Hematopoietic multipotent progenitor cell treated with erythropoietin and hydrocortisone succinate and interleukin-3 and kit ligand, for 4 days (in vitro differentiated cells): Measurements from ENCODE around the gene C6orf141.

Experiments used
- DNase-seq: peaks from one replicate; pipeline ENCODE4 v3.0.0-alpha.2; 2015

C6orf141 gene

DNA sequence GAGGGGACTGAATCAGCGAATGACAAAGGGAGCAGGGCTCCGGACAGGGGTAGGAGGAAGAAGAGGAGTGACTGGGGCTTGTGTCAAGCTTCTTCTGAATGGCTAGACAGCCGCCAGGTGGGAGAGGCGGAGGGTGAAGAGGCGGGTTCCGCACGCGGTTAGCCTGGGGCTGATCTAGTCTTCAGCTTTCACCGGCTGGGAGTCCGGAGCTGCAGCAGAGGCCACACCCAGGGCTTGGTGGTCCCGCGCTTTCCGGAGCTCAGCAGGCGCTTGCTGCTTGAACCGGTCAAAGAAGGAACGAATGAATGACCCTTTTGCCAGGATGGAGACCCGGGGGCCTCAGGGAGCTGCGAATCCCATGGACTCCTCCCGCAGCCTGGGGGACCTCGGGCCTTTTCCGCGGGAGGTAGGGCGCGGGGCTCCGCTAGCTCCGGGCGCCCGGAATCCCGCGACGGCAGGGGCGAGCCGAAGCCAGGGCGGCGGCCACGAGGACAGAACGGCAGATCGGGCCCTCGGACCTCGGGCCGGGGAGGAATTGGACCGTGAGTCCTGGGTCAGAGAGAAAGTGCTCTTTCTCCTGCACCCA, at the start of gene C6orf141:
Gene C6orf141, plus strand, starts transcription at position 177 of the 586 bp plus-strand sequence. Its CDS starts 125 bp downstream, at position 302.
- peak; percentile 75 for DNase-seq

DNA sequence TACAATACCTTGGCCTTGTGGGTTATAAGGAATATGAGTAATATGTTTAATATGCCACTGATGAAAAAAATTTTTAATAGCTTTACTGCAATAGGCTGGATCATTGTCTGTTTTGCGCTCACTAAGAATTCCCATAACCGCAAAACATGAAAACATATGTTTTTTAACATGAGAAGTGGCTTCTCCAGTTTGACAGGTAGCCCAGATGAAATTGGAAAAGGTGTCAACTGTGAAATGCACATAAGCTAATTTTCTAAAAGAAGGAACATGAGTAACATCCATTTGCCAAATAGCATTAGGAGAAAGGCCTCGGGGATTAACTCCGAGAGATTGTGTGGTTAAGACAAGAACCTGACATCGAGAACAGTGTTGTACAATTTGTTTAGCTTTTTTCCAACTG, 45.8 kb upstream of the C6orf141 start:
- DNase-seq: no peak

DNA sequence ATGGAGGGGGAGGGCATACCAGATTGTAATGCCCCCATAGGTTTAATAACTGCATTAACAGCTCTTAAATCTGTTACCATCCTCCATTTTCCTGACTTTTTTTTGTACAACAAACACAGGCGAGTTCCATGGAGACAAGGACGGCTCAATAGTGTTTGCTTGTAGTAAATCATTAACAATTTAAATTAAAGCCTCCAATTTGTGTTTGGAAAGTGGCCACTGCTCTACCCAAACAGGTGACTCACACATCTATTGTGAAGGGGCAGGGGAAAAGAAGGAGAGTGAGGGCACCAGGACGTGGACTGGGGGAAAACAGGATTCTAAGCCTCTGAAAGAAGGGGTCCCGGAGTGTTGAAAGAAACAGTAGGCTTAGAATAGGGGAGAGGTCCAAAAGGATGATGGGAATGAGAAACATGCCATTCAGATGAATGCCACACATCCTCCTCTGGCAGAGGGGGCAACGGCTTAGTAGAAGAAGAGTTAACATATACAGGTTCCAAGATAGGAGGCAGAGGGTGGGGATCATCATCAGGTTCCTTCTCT, 43.8 kb upstream of the C6orf141 start:
- no peak for DNase-seq

DNA sequence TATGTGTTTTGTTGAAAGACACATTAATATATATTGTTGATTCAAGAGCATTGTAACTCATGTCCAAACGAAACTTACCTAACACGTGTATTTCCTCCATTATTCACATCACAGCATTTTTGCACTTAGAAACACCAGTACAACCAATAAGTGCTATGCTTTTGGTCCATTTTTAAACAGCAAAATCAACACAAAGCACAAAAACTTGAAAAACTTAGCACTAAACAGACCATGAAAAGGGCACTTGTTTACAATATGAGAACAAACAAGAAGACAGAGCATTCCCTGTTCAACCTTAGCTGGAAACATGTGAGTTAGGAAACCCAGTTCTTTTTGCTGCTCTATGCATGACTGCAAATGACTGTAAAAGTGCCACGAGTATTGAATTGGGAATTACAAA, 41.1 kb upstream of the C6orf141 start:
- DNase-seq: no peak

DNA sequence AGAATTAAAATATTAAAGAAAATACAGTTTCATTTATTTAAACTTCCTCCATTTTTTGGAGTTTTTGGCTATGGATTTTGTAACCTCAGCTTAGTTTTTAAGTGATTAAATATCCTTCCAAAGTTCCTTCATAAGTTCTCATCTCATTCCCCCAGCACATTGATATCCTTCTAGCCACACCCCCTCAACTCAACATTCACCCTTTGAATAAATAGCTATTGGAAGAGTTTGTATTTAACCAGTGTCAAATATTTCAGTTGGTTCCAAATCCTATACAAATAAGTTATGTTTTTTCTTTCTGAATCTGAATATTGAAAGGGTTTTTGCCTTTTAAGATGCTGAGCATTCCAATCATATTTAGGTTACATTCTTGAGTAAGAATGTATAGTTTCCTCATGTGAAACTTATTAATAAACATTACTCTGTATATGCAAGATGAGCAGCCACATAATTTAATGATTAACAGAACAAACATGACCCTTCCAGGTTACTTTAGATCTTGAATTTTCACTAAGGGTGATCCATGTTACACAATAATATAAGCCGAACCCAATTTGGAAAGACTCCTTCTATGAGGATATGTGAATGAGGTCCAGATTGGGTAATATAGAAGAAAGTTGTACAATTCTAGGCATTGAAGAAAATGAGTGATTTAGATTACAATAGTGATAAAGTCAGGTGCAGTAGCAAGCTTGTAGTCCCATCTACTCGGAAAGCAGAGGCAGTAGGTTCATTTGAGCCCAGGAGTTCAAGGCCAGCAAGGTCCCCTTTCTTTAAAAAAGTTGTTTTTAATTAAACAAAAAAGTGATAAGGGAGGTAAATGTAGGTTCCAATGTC, 37.1 kb upstream of the C6orf141 start:
- no peak for DNase-seq

DNA sequence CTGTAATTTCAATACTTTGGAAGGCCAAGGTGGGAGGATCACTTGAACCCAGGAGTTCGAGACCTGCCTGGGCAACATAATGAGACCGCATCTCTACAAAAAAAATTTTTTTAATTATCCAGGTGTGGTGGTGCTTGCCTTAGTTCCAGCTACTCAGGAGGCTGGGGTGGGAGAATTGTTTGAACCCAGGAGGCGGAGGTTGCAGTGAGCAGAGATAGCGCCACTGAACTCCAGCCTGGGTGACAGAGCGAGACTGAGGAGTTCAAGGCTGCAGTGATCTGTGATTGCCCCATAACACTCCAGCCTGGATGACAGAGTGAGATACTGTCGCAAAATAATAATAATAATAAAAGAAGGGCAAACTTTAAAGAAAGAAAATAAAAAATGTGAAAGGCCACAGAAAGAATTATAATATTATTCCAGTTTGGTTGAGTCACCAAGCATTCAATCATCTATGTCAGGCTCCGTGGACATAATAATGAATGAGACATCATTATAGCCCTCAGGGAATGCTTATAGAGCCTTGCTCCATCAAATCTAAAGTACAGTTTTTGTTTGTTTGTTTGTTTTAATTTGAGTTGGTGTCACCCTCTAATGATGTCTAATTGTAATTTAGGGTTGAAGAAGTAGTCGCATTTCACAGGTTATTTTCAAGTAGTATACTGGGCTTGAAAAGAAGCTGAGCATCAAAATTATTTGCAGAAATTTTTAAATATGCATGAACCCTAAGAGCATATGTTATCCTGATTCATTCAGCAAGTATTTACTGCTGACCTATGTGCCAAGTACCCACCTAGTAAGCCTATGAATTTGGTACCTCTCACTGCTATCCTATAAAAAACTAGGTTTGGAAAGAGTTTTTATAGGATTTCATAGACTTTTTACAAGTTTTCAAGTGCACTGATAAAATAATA, 35.6 kb upstream of the C6orf141 start:
- no peak for DNase-seq

DNA sequence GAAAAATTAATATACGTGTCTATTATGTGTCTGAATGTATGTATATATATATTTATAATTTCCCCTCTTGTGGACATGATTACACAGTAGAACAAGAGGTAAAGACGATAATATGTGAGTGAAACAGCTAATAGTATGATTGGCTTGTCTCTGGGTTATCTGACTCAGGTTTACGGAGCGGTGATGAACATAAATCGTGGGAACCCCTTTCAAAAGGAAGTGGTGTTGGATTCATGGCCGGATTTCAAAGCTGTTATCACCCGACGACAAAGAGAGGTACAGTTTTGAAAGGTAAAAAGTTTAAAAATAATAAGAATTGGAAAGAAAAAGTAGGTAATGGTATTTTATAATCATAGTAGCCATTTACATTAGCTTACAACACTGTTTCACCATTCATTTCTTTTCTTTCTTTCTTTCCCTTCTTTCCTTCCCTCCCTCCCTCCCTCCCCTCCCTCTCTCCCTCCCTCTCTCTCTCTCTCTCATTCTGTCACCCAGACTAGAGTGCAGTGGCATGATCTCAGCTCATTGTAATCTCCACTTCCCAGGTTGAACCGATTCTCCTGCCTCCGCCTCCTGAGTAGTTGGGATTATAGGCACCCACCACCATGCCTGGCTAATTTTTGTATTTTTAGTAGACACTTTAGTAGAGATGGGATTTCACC, 34.9 kb upstream of the C6orf141 start:
- DNase-seq: no peak

DNA sequence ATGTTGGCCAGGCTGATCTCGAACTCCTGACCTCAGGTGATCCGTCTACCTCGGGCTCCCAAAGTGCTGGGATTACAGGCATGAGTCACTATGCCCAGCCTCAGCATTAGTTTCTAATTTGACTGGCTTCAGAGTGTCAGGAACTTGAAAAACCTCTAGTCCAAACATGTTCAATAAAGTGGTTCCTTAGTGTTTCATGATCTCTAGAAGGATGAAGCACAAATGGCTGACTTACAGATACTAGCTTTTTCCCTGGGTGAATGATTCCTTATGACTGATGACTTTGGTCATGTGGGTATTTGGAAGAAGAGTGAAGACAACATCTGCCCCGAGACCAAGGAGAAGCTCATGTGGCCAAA, 34.3 kb upstream of the C6orf141 start:
- no peak for DNase-seq

DNA sequence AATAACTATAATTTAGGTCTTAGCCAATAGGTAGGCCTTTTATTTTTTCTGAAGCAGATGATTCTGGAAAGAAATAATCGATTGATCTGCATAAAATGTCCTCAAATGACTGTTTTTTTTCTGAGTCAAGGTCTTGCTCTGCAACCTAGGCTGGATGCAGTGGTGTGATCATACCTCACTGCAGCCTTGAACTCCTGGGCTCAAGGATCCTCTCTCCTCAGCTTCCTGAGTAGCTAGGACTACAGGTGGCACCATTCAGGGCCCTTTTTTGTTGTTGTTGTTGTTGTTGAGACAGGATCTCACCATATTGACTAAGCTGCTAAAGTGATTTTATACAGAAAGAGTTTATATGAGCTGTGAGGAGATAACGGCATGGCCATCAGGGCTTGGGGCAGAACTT, 32.5 kb upstream of the C6orf141 start:
- DNase-seq: no peak

DNA sequence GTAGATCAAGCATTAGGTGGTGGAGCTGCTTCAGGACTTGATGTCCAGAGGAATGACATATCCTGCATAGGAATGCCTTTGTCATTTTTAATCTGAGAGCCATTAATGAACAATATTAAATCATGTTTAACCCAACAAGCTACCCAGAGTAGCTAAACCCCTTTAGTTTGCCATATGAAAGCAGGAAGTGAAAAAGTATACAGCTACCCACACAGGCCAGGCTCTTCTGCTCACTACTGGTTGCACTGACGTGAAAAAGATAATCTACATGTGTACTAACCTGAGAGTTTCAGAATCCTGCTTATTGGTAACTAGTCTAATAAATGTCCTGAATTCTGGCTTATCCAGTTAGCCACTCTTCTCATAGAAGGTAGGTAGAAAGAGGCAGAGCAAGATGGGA, 30.8 kb upstream of the C6orf141 start:
- DNase-seq: no peak

DNA sequence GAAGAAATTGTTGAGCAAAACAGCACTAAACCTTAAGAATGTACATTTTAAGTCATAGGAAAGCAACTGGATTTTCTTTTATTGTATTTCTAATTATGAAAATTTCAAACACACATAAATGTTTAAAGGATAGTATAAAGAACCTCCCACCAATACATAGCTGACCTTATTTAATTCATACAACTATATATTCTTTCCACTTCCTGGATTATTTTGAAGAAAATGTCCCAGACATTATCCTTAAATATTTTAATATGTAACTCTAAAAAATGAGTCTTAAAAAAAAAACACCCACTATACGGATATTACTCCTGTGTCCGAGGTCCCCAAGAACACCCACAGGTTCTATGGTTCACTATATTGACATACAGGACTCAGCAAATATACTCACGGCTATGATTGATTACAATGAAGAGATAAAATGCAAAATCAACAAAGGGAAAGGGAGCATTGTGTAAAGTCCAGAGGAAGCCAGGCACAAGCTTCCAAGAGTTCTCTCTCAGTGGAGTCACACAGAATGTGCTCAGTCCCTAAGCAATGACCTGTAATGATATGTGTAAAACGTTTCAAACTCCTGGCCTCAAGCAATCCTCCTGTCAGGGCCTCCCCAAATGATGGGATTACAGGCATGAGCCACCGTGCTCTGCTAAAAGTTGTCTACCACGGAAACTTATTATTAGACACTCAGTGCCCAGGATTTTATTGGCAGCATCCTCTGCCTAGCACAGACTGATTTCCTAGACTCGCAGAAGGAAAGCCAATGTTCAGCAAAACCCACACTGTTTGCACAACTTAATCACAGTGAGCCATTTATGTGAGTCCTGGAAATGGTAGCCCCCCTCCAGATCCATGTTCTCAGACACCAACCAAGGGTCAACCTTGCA, 27.5 kb upstream of the C6orf141 start:
- no peak for DNase-seq

DNA sequence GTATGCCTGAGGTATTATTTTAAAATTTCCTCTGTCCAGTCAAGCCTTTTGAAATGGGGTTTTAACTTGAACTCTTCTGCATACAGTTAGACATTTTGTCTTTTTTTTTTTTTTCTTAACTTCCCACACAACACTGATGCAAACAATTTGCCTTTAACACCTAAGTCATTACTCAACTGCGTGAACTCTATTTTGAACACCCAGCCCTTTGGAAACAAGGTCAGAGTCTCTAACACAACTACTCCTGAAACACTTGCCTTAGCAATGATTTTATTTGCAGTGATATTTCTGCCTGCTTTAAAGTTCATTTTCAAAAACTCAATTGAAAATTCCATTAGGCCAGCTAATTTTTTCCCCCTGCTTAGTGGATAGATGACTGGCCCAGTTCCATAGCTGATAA, 26.6 kb upstream of the C6orf141 start:
- no peak for DNase-seq

DNA sequence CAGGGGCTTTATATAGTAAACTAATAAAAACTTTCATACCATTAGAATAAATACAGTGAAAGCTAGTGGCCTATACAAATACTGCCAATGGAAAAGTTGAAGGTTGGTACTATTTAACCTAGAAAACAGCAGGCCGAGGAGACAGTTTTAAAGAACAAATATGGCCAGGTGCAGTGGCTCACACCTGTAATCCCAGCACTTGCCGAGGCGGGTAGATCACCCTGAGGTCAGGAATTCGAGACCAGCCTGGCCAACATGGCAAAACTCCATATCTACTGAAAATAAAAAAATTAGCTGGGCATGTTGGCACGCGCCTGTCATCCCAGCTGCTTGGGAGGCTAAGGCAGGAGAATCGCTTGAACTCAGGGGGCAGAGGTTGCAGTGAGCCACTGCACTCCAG, 25.9 kb upstream of the C6orf141 start:
- DNase-seq: no peak

DNA sequence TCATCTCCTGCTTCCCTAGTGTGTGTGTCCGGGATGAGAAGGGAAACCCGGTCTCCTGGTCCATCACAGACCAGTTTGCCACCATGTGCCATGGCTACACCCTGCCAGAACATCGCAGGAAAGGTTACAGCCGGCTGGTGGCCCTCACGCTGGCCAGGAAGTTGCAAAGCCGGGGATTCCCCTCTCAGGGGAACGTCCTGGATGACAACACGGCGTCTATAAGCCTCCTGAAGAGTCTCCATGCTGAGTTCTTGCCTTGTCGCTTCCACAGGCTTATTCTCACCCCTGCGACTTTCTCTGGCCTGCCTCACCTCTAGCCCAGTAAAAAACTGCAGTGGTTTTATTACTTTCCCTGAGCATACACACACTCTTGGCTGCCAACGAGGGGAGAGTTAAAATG, 23.9 kb upstream of the C6orf141 start:
- DNase-seq: no peak

DNA sequence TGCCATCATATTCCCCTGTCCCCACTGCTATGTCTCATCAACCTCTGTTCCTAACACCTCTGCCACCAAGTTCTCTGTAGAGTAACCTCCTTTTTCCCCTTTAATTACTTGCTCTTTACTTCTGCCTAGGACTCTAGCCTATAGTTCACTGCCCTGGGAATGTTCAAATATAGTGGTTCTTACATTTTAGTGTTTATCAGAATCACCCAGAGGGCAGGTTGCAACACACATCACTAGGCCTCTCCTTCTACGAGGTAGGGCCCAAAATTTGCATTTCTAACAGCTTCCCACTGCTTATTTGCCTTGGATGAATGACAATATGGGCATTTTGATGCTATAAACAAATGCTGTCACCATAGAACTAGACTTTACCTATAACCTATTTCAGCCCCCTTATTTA, 23.1 kb upstream of the C6orf141 start:
- no peak for DNase-seq

DNA sequence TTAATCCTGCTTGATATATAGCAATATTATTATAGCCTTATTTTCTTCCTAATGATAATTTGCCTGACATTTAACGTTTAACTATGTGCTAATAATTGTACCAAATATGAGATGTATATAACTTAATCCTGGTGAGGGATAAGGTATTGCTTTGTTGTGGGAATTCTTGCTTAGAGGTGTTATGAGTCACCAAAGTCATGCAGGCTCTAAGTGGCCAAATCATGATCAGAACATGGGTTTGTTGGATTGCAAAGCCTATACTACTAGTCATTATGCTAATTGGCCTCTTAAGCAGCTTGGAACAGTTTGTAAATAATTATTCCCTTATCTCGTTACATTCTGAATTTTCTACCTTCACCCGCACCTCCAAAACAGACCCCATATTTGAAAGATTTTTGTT, 21.9 kb upstream of the C6orf141 start:
- no peak for DNase-seq

DNA sequence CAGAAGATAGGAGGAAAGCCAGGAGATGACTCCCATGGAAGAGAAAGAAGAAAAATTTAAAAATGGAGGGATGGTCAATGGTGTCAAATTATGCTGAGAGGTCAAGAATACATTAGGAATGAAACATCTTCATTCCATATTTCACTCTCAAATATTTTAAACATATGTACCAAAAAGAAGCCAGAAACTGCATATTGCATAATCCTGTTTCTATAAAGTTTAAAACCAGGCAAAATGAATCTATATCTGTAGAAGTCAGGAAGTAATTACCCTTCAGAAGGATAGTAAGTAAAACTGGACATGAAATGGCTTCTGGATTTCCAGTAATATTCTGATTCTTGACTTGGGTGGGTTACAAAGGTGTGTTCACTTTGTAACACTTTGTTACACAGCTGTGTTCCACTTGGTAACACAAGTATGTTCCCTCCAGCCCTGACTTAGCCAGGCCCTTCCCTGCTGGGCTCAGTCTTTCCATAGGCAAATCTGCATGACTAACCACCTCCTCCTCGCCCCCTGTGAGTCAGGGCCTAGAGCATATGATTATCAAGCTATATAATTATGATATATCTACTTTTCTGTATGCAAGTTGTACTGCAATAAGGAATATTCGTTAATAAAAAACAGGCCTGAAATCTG, 20.2 kb upstream of the C6orf141 start:
- DNase-seq: no peak

DNA sequence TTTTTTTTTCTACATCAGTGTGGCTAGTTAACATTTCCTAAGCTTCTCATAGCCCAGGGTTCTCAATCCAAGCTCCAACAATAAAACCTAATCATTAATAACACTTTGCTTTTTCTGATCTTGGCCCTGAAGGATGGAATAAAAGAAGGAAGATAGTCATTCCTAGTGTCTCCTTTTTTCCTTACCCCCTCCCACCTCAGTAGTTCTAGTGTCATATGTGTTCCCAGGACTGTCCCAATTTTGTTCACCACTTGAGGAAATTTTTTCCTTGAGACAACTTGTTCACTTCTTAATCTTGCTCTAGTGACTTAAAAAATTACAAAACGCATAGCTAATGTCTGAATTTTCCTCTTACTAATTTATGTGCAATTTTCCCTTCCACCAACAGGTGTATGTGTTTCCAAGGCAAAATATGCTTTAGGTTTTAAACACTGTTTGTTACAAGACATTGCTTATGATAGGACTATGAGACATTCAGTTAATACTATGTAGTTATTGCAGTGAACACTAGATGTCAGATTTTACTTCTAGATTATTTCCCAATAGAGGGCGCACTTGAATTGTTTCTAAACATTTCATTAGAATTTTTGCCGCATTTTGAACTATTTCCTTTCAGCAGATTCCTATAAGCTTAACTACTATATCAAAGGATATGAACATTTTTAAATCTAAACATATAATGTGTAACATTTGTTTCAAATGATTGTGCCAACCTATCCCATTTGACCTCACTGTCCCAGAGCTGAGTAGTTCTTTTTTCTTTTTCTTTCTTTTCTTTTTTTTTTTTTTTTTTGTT, 18.5 kb upstream of the C6orf141 start:
- DNase-seq: peak; percentile 91

DNA sequence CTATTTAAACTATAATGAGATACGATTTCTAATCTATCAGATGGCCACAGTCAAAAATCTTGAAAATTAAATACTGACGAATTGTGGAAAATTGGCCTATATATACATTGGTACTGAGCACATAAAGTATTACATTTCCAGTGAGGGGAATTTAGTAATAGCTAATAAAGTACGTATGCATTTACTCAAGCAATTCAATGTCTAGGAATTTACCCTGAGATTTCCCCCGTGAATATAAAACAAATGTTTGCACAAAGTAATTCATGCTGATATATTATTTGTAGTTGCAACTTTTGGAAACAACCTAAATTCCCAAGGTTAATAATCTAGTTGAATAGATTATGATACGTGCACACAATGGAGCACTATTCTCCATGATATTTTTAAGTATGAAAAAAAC, 14.7 kb upstream of the C6orf141 start:
- no peak for DNase-seq

DNA sequence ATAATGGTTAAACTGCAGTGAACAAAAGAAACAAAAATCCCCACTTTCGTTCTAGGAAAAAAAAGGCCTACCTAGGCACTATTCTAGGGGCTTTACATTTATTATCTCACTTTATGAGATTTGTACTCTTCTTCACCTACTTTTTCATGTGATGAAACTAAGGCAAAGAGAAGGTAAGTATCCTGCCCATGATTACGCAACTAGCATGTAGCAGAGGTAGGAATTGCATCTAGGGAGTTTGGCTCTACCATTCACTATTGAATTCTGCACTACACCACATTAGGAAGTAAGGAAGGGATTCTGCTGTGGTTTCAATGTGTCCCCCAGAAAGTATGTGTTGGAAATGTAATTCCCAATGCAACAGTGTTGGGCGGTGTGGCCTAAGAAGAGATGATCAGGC, 11.4 kb upstream of the C6orf141 start:
- DNase-seq: no peak
